ENCODE results near the gene G6PC1.

Gene G6PC1

GRCh38 chr17:42946812-42947211 lies 46.2 kb downstream of the G6PC1 start:
- no peak for DNase-seq

DNA sequence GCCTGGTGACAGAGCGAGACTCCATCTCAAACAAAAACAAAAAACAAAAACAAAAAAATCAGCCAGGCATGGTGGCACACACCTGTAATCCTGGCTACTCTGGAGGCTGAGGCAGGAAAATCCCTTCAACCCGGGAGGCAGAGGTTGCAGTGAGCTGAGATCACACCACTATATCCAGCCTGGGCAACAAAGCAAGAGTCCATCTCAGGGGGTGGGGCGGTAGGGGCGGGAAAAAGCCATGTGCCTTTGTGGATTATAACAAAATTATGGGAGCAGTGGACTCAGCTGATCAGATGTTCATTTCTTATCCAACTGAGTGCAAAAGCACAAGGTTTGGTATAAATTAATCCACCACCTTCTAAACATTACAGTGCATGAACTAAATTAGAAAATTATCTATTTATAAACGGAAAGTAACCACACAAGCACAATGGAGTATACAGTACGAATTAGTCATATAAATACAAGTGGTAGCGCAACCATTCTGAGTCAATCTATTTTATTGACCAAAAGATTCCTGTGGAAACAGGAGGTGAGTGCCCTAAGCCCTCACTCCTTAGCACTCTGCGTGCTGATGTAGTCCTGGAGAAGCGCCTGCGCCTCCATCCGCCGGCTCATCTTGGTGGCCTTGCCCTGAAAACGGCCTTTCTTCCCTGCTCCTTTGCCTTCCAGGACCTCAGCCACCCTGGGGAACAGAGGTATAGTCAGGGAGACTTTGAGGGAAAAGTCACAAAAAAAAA lies 49.6 kb downstream of the G6PC1 start:
- DNase-seq: no peak
